GM23338 (cell line): ENCODE measurements around the gene FFAR3.

Experiments
- CREB1 ChIP-seq: fragments of 250-450 bp; sonication (Bioruptor Pico); IDR thresholded peaks from 2 replicates; pipeline ENCODE4 v1.5.0; 2020; ENCODE audit warnings: low read depth, mild to moderate bottlenecking, moderate library complexity
- CTCF ChIP-seq, 2 experiments: fragments of 200-600 bp in 1 of 2; sonication (generic) in 1 of 2; conservative IDR thresholded peaks; 2 replicates each; pipeline versions ENCODE4 v1.5.1 to v1.6.1; 2016 to 2017; ENCODE audit warnings: antibody characterized with exemption in 2 of 2, low read depth in 2 of 2, mild to moderate bottlenecking in 2 of 2, moderate library complexity in 1 of 2
- EZH2 ChIP-seq: fragments of 200-600 bp; sonication (generic); IDR thresholded peaks from one replicate; pipeline ENCODE4 v1.8.0; 2017; ENCODE audit warnings: antibody characterized with exemption, mild to moderate bottlenecking, low read depth; ENCODE audit not compliant: unreplicated experiment
- EZH2phosphoT487 ChIP-seq: fragments of 200-600 bp; sonication (generic); IDR thresholded peaks from one replicate; pipeline ENCODE4 v1.8.1; 2018; ENCODE audit warnings: antibody characterized with exemption; ENCODE audit not compliant: unreplicated experiment
- JUNB ChIP-seq: IDR thresholded peaks from one replicate; pipeline ENCODE4 v1.6.1; 2016; ENCODE audit warnings: antibody characterized with exemption; ENCODE audit not compliant: unreplicated experiment
- NANOG ChIP-seq: IDR thresholded peaks from 2 replicates; pipeline ENCODE4 v1.6.1; 2016; ENCODE audit warnings: antibody characterized with exemption, borderline replicate concordance
- POLR2AphosphoS5 ChIP-seq: IDR thresholded peaks from 2 replicates; pipeline ENCODE4 v1.6.1; 2016; ENCODE audit warnings: antibody characterized with exemption, low read depth
- STAT1 ChIP-seq: IDR thresholded peaks from one replicate; pipeline ENCODE4 v1.6.1; 2016; ENCODE audit warnings: antibody characterized with exemption; ENCODE audit not compliant: unreplicated experiment
- ZNF114 ChIP-seq: fragments of 250-450 bp; sonication (Bioruptor Pico); IDR thresholded peaks from 2 replicates; pipeline ENCODE4 v1.5.0; 2020; ENCODE audit warnings: mild to moderate bottlenecking, moderate library complexity
- ZNF331 ChIP-seq: fragments of 250-450 bp; sonication (Bioruptor Pico); IDR thresholded peaks from 2 replicates; pipeline ENCODE4 v1.5.0; 2020; ENCODE audit warnings: low read depth, mild to moderate bottlenecking, moderate library complexity
- TF ChIP-seq, protein P1 (sequence below): IDR thresholded peaks from one replicate; pipeline ENCODE4 v1.6.1; 2018; ENCODE audit warnings: antibody characterized with exemption; ENCODE audit not compliant: unreplicated experiment
- TF ChIP-seq, protein P2 (sequence below): fragments of 250-450 bp; sonication (Bioruptor Pico); IDR thresholded peaks from 2 replicates; pipeline ENCODE4 v1.5.0; 2020; ENCODE audit warnings: mild to moderate bottlenecking, moderate library complexity
- TF ChIP-seq, protein P3 (sequence below): IDR thresholded peaks from 2 replicates; pipeline ENCODE4 v1.6.1; 2016; ENCODE audit warnings: antibody characterized with exemption

GRCh38 chr19:35368378-35368777 is 10.1 kb downstream of the FFAR3 start:
- TF ChIP-seq POLR2AphosphoS5 (no peak), CTCF (conservative IDR thresholded peaks at IDR 0.05; ENCODE audit: low read depth in 2 of 2) (no peak), CREB1 (CRISPR knock-in tag) (no peak), EZH2 (no peak), STAT1 (no peak), EZH2phosphoT487 (no peak), JUNB (no peak), NANOG (no peak), ZNF114 (no peak), ZNF331 (CRISPR knock-in tag) (no peak)
- TF ChIP-seq, protein P1, sequence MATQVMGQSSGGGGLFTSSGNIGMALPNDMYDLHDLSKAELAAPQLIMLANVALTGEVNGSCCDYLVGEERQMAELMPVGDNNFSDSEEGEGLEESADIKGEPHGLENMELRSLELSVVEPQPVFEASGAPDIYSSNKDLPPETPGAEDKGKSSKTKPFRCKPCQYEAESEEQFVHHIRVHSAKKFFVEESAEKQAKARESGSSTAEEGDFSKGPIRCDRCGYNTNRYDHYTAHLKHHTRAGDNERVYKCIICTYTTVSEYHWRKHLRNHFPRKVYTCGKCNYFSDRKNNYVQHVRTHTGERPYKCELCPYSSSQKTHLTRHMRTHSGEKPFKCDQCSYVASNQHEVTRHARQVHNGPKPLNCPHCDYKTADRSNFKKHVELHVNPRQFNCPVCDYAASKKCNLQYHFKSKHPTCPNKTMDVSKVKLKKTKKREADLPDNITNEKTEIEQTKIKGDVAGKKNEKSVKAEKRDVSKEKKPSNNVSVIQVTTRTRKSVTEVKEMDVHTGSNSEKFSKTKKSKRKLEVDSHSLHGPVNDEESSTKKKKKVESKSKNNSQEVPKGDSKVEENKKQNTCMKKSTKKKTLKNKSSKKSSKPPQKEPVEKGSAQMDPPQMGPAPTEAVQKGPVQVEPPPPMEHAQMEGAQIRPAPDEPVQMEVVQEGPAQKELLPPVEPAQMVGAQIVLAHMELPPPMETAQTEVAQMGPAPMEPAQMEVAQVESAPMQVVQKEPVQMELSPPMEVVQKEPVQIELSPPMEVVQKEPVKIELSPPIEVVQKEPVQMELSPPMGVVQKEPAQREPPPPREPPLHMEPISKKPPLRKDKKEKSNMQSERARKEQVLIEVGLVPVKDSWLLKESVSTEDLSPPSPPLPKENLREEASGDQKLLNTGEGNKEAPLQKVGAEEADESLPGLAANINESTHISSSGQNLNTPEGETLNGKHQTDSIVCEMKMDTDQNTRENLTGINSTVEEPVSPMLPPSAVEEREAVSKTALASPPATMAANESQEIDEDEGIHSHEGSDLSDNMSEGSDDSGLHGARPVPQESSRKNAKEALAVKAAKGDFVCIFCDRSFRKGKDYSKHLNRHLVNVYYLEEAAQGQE = no peak
- TF ChIP-seq, protein P2, sequence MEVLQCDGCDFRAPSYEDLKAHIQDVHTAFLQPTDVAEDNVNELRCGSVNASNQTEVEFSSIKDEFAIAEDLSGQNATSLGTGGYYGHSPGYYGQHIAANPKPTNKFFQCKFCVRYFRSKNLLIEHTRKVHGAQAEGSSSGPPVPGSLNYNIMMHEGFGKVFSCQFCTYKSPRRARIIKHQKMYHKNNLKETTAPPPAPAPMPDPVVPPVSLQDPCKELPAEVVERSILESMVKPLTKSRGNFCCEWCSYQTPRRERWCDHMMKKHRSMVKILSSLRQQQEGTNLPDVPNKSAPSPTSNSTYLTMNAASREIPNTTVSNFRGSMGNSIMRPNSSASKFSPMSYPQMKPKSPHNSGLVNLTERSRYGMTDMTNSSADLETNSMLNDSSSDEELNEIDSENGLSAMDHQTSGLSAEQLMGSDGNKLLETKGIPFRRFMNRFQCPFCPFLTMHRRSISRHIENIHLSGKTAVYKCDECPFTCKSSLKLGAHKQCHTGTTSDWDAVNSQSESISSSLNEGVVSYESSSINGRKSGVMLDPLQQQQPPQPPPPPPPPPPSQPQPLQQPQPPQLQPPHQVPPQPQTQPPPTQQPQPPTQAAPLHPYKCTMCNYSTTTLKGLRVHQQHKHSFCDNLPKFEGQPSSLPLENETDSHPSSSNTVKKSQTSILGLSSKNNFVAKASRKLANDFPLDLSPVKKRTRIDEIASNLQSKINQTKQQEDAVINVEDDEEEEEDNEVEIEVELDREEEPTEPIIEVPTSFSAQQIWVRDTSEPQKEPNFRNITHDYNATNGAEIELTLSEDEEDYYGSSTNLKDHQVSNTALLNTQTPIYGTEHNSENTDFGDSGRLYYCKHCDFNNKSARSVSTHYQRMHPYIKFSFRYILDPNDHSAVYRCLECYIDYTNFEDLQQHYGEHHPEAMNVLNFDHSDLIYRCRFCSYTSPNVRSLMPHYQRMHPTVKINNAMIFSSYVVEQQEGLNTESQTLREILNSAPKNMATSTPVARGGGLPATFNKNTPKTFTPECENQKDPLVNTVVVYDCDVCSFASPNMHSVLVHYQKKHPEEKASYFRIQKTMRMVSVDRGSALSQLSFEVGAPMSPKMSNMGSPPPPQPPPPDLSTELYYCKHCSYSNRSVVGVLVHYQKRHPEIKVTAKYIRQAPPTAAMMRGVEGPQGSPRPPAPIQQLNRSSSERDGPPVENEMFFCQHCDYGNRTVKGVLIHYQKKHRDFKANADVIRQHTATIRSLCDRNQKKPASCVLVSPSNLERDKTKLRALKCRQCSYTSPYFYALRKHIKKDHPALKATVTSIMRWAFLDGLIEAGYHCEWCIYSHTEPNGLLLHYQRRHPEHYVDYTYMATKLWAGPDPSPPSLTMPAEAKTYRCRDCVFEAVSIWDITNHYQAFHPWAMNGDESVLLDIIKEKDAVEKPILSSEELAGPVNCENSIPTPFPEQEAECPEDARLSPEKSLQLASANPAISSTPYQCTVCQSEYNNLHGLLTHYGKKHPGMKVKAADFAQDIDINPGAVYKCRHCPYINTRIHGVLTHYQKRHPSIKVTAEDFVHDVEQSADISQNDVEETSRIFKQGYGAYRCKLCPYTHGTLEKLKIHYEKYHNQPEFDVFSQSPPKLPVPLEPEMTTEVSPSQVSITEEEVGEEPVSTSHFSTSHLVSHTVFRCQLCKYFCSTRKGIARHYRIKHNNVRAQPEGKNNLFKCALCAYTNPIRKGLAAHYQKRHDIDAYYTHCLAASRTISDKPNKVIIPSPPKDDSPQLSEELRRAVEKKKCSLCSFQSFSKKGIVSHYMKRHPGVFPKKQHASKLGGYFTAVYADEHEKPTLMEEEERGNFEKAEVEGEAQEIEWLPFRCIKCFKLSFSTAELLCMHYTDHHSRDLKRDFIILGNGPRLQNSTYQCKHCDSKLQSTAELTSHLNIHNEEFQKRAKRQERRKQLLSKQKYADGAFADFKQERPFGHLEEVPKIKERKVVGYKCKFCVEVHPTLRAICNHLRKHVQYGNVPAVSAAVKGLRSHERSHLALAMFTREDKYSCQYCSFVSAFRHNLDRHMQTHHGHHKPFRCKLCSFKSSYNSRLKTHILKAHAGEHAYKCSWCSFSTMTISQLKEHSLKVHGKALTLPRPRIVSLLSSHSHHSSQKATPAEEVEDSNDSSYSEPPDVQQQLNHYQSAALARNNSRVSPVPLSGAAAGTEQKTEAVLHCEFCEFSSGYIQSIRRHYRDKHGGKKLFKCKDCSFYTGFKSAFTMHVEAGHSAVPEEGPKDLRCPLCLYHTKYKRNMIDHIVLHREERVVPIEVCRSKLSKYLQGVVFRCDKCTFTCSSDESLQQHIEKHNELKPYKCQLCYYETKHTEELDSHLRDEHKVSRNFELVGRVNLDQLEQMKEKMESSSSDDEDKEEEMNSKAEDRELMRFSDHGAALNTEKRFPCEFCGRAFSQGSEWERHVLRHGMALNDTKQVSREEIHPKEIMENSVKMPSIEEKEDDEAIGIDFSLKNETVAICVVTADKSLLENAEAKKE (CRISPR knock-in tag) = no peak
- TF ChIP-seq, protein P3, sequence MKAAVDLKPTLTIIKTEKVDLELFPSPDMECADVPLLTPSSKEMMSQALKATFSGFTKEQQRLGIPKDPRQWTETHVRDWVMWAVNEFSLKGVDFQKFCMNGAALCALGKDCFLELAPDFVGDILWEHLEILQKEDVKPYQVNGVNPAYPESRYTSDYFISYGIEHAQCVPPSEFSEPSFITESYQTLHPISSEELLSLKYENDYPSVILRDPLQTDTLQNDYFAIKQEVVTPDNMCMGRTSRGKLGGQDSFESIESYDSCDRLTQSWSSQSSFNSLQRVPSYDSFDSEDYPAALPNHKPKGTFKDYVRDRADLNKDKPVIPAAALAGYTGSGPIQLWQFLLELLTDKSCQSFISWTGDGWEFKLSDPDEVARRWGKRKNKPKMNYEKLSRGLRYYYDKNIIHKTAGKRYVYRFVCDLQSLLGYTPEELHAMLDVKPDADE = no peak
